HL-60 (cell line): ENCODE data around the gene TBC1D22A.

ENCODE experiments used
- DNase-seq, 2 experiments: peaks; one replicate each; pipeline ENCODE4 v3.0.0-alpha.2; 2010 to 2020; ENCODE audit warnings: low read depth in 1 of 2, low spot score in 1 of 2
- H3K27ac ChIP-seq: fragments of 250-450 bp; sonication (Bioruptor Pico); replicated peaks from 2 replicates; pipeline ENCODE4 v1.5.1; 2020; ENCODE audit warnings: mild to moderate bottlenecking, moderate library complexity
- H3K27me3 ChIP-seq: fragments of 250-450 bp; sonication (Bioruptor Pico); 2 replicates; pipeline ENCODE4 v1.5.1; 2021; ENCODE audit warnings: mild to moderate bottlenecking, moderate library complexity; ENCODE audit not compliant: insufficient read depth, poor library complexity, severe bottlenecking
- H3K4me3 ChIP-seq: replicated peaks from 2 replicates; pipeline ENCODE4 v1.5.1; 2011; ENCODE audit warnings: mild to moderate bottlenecking, control low read depth, low read length; ENCODE audit not compliant: insufficient read depth
- GABPA ChIP-seq: IDR thresholded peaks from 2 replicates; pipeline ENCODE4 v1.6.1; 2012; ENCODE audit warnings: low read depth
- POLR2AphosphoS5 ChIP-seq: IDR thresholded peaks from 2 replicates; pipeline ENCODE4 v1.6.1; 2012; ENCODE audit warnings: low read depth
- REST ChIP-seq: IDR thresholded peaks from 2 replicates; pipeline ENCODE4 v1.6.1; 2012; ENCODE audit warnings: low read depth; ENCODE audit not compliant: insufficient replicate concordance
- SPI1 ChIP-seq: IDR thresholded peaks from 2 replicates; pipeline ENCODE4 v1.6.1; 2012; ENCODE audit warnings: low read depth, mild to moderate bottlenecking, borderline replicate concordance
- TF ChIP-seq, protein P1 (sequence below): IDR thresholded peaks from one replicate; pipeline ENCODE4 v1.5.1; 2011; ENCODE audit warnings: low read length, control low read depth, inconsistent platforms; ENCODE audit not compliant: insufficient read depth

TBC1D22A gene

DNA sequence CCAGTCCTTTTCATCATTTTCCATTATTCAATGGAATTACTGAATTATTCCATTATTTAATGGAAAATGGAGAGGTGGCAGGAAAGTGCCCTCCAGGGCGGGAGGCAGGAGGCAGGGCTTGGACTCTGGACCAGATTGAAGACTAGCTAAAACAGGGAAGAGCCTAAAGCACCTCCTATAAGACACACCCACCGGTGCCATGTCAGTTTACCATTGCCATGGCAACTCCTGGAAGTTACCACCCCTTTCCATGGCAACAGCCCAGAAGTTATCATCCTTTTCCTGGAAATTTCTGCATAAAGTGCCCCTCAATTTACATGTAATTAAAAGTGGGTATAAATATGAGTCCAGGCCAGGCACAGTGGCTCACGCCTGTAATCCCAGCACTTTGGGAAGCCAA lies 443.7 kb downstream of the TBC1D22A start:
- no peak for DNase-seq
- TF ChIP-seq REST: no peak
- TF ChIP-seq POLR2AphosphoS5: no peak
- TF ChIP-seq SPI1: no peak
- no peak for TF ChIP-seq GABPA
- TF ChIP-seq, protein P1, sequence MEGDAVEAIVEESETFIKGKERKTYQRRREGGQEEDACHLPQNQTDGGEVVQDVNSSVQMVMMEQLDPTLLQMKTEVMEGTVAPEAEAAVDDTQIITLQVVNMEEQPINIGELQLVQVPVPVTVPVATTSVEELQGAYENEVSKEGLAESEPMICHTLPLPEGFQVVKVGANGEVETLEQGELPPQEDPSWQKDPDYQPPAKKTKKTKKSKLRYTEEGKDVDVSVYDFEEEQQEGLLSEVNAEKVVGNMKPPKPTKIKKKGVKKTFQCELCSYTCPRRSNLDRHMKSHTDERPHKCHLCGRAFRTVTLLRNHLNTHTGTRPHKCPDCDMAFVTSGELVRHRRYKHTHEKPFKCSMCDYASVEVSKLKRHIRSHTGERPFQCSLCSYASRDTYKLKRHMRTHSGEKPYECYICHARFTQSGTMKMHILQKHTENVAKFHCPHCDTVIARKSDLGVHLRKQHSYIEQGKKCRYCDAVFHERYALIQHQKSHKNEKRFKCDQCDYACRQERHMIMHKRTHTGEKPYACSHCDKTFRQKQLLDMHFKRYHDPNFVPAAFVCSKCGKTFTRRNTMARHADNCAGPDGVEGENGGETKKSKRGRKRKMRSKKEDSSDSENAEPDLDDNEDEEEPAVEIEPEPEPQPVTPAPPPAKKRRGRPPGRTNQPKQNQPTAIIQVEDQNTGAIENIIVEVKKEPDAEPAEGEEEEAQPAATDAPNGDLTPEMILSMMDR: no peak
- H3K4me3 ChIP-seq: no peak overlapping the region
- no peaks in the 10 kb centered on the region for H3K27me3 ChIP-seq
- H3K27ac ChIP-seq: no peak overlapping the region

GRCh38 chr22:47206666-47207218 lies 444.3 kb downstream of the TBC1D22A start:
- no peak for TF ChIP-seq SPI1
- no peak for TF ChIP-seq POLR2AphosphoS5
- TF ChIP-seq REST: no peak
- TF ChIP-seq, protein P1: no peak
- TF ChIP-seq GABPA: no peak
- DNase-seq: no peak
- H3K27me3 ChIP-seq: no peaks in the 10 kb centered on the region

DNA sequence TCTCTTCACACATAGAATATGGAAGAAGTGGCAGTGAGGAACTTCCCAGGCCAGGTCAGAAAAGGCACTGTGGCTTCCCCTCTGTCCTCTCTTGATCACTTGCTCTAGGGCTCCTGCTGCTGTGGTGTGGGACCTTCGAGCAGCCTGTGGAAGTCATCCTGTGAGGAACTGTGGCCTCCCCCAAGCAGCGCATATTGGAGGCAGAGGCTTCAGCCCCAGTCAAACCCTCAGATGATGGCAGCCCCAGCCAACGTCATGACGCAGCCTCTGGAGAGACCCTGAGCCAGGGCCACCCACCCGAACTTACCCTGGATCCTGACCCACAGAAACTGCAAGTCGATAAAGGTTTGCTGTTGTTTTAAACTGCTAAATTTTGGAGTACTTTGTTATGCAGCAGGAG lies 444.9 kb downstream of the TBC1D22A start:
- Histone ChIP-seq H3K27ac (no peak overlapping the region), H3K27me3 (no peaks in the 10 kb centered on the region), H3K4me3 (no peak overlapping the region)
- no peak for TF ChIP-seq REST
- no peak for TF ChIP-seq SPI1
- TF ChIP-seq, protein P1: no peak
- DNase-seq: no peak

More at GRCh38 chr22:47206666-47207218, 444.3 kb downstream of the TBC1D22A start:
- H3K4me3 ChIP-seq: no peak overlapping the region
- no peak overlapping the region for H3K27ac ChIP-seq
